Type B pancreatic cell (in vitro differentiated cells): ENCODE data around the gene ARL3. TPM values are rescaled to one million over a fixed set of nuclear protein-coding genes. Genes with fewer than 3 reads are reported as not detected.
A peak's percentile ranks its signal among the peaks of the same experiment; 100 is the strongest.

Source experiments
- DNase-seq: peaks from one replicate; pipeline ENCODE4 v3.0.0; 2021; ENCODE audit warnings: mixed read lengths; ENCODE audit not compliant: unreplicated experiment; ENCODE audit errors: extremely low spot score
- H3K27ac Mint-ChIP-seq: 2 replicates; pipeline ENCODE4 v1.8.0; 2021; ENCODE audit warnings: mild to moderate bottlenecking, mixed read lengths
- H3K27me3 Mint-ChIP-seq: 2 replicates; pipeline ENCODE4 v1.8.0; 2021; ENCODE audit warnings: mixed read lengths
- H3K36me3 Mint-ChIP-seq: 2 replicates; pipeline ENCODE4 v1.8.0; 2021; ENCODE audit warnings: mixed read lengths
- H3K4me1 Mint-ChIP-seq: one replicate; pipeline ENCODE4 v1.8.0; 2021; ENCODE audit warnings: mixed read lengths; ENCODE audit not compliant: unreplicated experiment
- H3K4me3 Mint-ChIP-seq: 2 replicates; pipeline ENCODE4 v1.8.0; 2021; ENCODE audit warnings: mild to moderate bottlenecking, mixed read lengths
- H3K9me3 Mint-ChIP-seq: 2 replicates; pipeline ENCODE4 v1.8.0; 2021; ENCODE audit warnings: mixed read lengths
- total RNA-seq: library from RNA; stranded (reverse); gene quantifications from 2 replicates; pipeline ENCODE4 v1.2.1, GENCODE V29; 2021; ENCODE audit warnings: low replicate concordance
- TF ChIP-seq, protein P1 (sequence below): fragments of 200-600 bp; sonication (generic); conservative IDR thresholded peaks from 2 replicates; pipeline ENCODE4 v1.5.0; 2021; ENCODE audit warnings: antibody characterized with exemption, mild to moderate bottlenecking

ARL3 gene
- total RNA-seq, 1 donor from 2014 or later = 15.8 TPM

- DNase-seq = no peak
- H3K4me3 Mint-ChIP-seq = peak overlapping the region; percentile 100
- H3K27ac Mint-ChIP-seq = peak overlapping the region; percentile 98
- H3K9me3 Mint-ChIP-seq = no peaks in the 10 kb centered on the region
- TF ChIP-seq, protein P1, sequence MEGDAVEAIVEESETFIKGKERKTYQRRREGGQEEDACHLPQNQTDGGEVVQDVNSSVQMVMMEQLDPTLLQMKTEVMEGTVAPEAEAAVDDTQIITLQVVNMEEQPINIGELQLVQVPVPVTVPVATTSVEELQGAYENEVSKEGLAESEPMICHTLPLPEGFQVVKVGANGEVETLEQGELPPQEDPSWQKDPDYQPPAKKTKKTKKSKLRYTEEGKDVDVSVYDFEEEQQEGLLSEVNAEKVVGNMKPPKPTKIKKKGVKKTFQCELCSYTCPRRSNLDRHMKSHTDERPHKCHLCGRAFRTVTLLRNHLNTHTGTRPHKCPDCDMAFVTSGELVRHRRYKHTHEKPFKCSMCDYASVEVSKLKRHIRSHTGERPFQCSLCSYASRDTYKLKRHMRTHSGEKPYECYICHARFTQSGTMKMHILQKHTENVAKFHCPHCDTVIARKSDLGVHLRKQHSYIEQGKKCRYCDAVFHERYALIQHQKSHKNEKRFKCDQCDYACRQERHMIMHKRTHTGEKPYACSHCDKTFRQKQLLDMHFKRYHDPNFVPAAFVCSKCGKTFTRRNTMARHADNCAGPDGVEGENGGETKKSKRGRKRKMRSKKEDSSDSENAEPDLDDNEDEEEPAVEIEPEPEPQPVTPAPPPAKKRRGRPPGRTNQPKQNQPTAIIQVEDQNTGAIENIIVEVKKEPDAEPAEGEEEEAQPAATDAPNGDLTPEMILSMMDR = no peak
- H3K27me3 Mint-ChIP-seq = no peaks in the 10 kb centered on the region
- no peaks in the 10 kb centered on the region for H3K36me3 Mint-ChIP-seq
- peaks cover 26% of the 10 kb centered on the region for H3K4me1 Mint-ChIP-seq
Observed at GRCh38 chr10:102645741-102646609, 68.2 kb downstream of the ARL3 start.

DNA sequence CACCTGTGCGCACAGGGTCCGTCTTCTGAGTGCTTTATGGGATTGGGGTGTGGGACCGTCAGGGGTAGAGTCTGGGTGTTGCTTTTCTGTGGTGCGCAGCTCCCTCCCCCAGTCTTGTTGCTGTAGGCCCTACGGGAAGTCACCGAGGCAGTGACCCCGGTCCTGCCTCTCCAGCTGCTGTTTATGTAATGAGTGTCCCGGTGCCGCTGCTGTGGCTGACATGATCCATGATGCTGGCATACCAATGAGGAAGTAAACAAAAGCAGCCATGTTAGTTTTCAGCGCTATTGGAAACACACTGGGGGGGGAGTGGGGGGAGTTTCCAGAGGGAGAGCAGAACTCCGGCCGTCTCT, 68.8 kb downstream of the ARL3 start:
- no peak for DNase-seq
- peak overlapping the region; percentile 100 for H3K4me3 Mint-ChIP-seq
- H3K4me1 Mint-ChIP-seq = peaks cover 26% of the 10 kb centered on the region
- no peaks in the 10 kb centered on the region for H3K36me3 Mint-ChIP-seq
- H3K27ac Mint-ChIP-seq = peak overlapping the region; percentile 98
- H3K27me3 Mint-ChIP-seq = no peaks in the 10 kb centered on the region
- no peaks in the 10 kb centered on the region for H3K9me3 Mint-ChIP-seq
- TF ChIP-seq, protein P1 = no peak

- no peaks in the 10 kb centered on the region for H3K9me3 Mint-ChIP-seq
- peak overlapping the region; percentile 100 for H3K4me3 Mint-ChIP-seq
- TF ChIP-seq, protein P1 = peak; percentile 66
- no peaks in the 10 kb centered on the region for H3K36me3 Mint-ChIP-seq
- peak; percentile 85 for DNase-seq
- H3K27me3 Mint-ChIP-seq = no peaks in the 10 kb centered on the region
- peak overlapping the region; percentile 98 for H3K27ac Mint-ChIP-seq
- peaks cover 26% of the 10 kb centered on the region for H3K4me1 Mint-ChIP-seq
Observed at GRCh38 chr10:102644646-102645387, 69.4 kb downstream of the ARL3 start.

DNA sequence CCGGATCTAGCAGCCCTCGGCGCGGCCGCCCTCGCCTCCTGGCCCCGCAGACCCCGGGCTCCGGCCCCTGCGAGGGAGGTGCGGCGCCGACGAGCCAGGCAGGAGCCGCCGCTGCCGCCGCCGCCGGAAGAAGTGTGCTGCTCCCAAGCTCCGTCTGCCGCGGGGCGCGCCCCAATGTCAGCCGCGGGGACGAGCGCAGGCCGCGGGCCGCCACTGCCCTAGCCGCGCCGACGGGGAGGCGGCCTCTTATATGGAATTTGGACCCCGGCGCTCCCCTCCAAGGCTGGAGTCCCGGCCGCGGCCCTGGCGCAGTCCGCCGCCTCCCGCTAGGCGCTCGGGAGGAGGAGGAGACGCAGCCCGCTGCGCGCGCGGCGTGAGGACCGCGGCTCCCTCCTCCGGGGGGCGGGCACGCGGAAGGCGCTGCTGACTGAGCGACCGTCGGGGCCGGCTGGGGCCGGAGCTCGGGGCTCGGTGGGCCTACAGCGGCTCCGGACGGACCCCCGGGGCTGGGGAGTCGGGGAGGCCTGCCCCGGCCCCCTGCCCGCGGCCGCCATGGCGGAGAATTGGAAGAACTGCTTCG, 70.0 kb downstream of the ARL3 start, which contains the start of gene TRIM8:
Gene TRIM8, plus strand, starts transcription at position 414 of the 580 bp plus-strand sequence. Its CDS starts 139 bp downstream, at position 553.
- no peaks in the 10 kb centered on the region for H3K9me3 Mint-ChIP-seq
- H3K27ac Mint-ChIP-seq = peak within 1 kb of the TSS; percentile 98
- peak within 1 kb of the TSS; percentile 100 for H3K4me3 Mint-ChIP-seq
- no peaks in the 10 kb centered on the region for H3K27me3 Mint-ChIP-seq
- H3K4me1 Mint-ChIP-seq = peaks cover 29% of the 10 kb centered on the region
- DNase-seq = no peak
- no peaks in the 10 kb centered on the region for H3K36me3 Mint-ChIP-seq
- TF ChIP-seq, protein P1 = no peak

GRCh38 chr10:102643336-102644065, 70.7 kb downstream of the ARL3 start:
- DNase-seq = no peak
- Mint-ChIP-seq H3K4me3 (peak overlapping the region; percentile 96), H3K4me1 (peaks cover 24% of the 10 kb centered on the region), H3K36me3 (no peaks in the 10 kb centered on the region), H3K9me3 (no peaks in the 10 kb centered on the region), H3K27ac (peak overlapping the region; percentile 96), H3K27me3 (no peaks in the 10 kb centered on the region)
- TF ChIP-seq, protein P1 = no peak
